Activated B cell treated with CpG ODN at 0.5 μM for 24 hours (primary cell): ENCODE results near the gene MBD6. TPM values are rescaled to one million over a fixed set of nuclear protein-coding genes. Genes with fewer than 3 reads are reported as not detected.

Experiments
- ATAC-seq: fragments of 200-7000 bp; cut with Tn5 transposase; one replicate; pipeline ENCODE4 v1.10.0; 2021; ENCODE audit warnings: low read depth, mild to moderate bottlenecking, moderate library complexity
- CTCF ChIA-PET: fragments of 350-600 bp; sonication (Branson Sonifier 250); formaldehyde crosslinking; loops from one replicate; lab custom pipeline; 2021; ENCODE audit warnings: antibody characterized with exemption; lab: Charles Lee
- POLR2A ChIA-PET: fragments of 350-600 bp; sonication (Branson Sonifier 250); formaldehyde crosslinking; loops from one replicate; lab custom pipeline; 2021; ENCODE audit warnings: antibody characterized with exemption; lab: Charles Lee
- DNase-seq: peaks from one replicate; pipeline ENCODE4 v3.0.0; 2022
- H3K27ac Mint-ChIP-seq: one replicate; pipeline ENCODE4 v1.8.0; 2020; ENCODE audit warnings: mixed read lengths
- H3K27me3 Mint-ChIP-seq: one replicate; pipeline ENCODE4 v1.8.0; 2021; ENCODE audit warnings: mixed read lengths
- H3K36me3 Mint-ChIP-seq: one replicate; pipeline ENCODE4 v1.8.0; 2021; ENCODE audit warnings: low read depth, mixed read lengths
- H3K4me1 Mint-ChIP-seq: one replicate; pipeline ENCODE4 v1.8.0; 2021; ENCODE audit warnings: mixed read lengths
- H3K4me3 Mint-ChIP-seq: one replicate; pipeline ENCODE4 v1.8.0; 2020; ENCODE audit warnings: mild to moderate bottlenecking, mixed read lengths
- H3K9me3 Mint-ChIP-seq: one replicate; pipeline ENCODE4 v1.8.0; 2020; ENCODE audit warnings: mixed read lengths
- intact Hi-C: fragments of 100-400 bp; cut with micrococcal nuclease; formaldehyde crosslinking; loops from one replicate; pipeline ENCODE4 v1.15.1; 2024
- total RNA-seq: library from RNA; stranded (reverse); gene quantifications from 2 replicates; pipeline ENCODE4 v1.2.3, GENCODE V29; 2022
- TF ChIP-seq, protein P1 (sequence below): fragments of 200-600 bp; IDR thresholded peaks from one replicate; pipeline ENCODE4 v1.8.0; 2022; ENCODE audit warnings: antibody characterized with exemption, mild to moderate bottlenecking

MBD6 gene
- total RNA-seq = 96.0 and 105 TPM in 2 replicates

- POLR2A ChIA-PET = interaction anchor here (1.2 to 2.2 kb wide), 3 partner anchors 9 to 42 kb away, joined by 3 to 18 read pairs (median 10); partner anchors contain the start of genes ARHGAP9 and DCTN2
These were observed at the start of gene MBD6 for GRCh38 chr12:57522011-57522886. Gene MBD6 (plus strand): TSS chr12:57522824. CDS start chr12:57524304, 1,480 bp downstream.

GRCh38 chr12:57473392-57473791 lies 49.2 kb upstream of the MBD6 start:
- ChIA-PET POLR2A (interaction anchor here (8.3 kb wide), 1 partner anchor 12 kb away, joined by 133 read pairs; the partner anchor contains the start of gene GLI1), CTCF (interaction anchor here (7.3 kb wide), 1 partner anchor 13 kb away, joined by 74 read pairs; the partner anchor contains the start of gene GLI1)
- H3K27ac Mint-ChIP-seq = no peak overlapping the region
- H3K36me3 Mint-ChIP-seq = peaks cover 53% of the 10 kb centered on the region
- ATAC-seq (no peak), DNase-seq (no peak)
- TF ChIP-seq, protein P1, sequence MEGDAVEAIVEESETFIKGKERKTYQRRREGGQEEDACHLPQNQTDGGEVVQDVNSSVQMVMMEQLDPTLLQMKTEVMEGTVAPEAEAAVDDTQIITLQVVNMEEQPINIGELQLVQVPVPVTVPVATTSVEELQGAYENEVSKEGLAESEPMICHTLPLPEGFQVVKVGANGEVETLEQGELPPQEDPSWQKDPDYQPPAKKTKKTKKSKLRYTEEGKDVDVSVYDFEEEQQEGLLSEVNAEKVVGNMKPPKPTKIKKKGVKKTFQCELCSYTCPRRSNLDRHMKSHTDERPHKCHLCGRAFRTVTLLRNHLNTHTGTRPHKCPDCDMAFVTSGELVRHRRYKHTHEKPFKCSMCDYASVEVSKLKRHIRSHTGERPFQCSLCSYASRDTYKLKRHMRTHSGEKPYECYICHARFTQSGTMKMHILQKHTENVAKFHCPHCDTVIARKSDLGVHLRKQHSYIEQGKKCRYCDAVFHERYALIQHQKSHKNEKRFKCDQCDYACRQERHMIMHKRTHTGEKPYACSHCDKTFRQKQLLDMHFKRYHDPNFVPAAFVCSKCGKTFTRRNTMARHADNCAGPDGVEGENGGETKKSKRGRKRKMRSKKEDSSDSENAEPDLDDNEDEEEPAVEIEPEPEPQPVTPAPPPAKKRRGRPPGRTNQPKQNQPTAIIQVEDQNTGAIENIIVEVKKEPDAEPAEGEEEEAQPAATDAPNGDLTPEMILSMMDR = no peak
- H3K4me1 Mint-ChIP-seq = peaks cover 50% of the 10 kb centered on the region
- intact Hi-C loops = no loop called here
- no peaks in the 10 kb centered on the region for H3K9me3 Mint-ChIP-seq
- no peak overlapping the region for H3K4me3 Mint-ChIP-seq
- H3K27me3 Mint-ChIP-seq = no peaks in the 10 kb centered on the region

More at GRCh38 chr12:57522011-57522886, at the start of gene MBD6:
- ATAC-seq (peak; percentile 34), DNase-seq (peak; percentile 90)
- Mint-ChIP-seq H3K4me3 (peak within 1 kb of the TSS; percentile 98), H3K36me3 (peaks cover 60% of the 10 kb centered on the region), H3K27me3 (no peaks in the 10 kb centered on the region), H3K4me1 (peaks cover 58% of the 10 kb centered on the region), H3K27ac (peak within 1 kb of the TSS; percentile 99), H3K9me3 (no peaks in the 10 kb centered on the region)
- TF ChIP-seq, protein P1 = no peak
- intact Hi-C loops = loop anchor here (1.0 to 5.0 kb wide), 8 partner anchors 25 to 1695 kb away; partner anchors contain the start of genes DCTN2, DNAJC14, PIP4K2C and RPL41
- CTCF ChIA-PET = no interaction called here

GRCh38 chr12:57473886-57474285 lies 48.7 kb upstream of the MBD6 start:
- no peak for ATAC-seq
- TF ChIP-seq, protein P1 = no peak
- ChIA-PET CTCF (interaction anchor here (7.3 kb wide), 1 partner anchor 13 kb away, joined by 74 read pairs; the partner anchor contains the start of gene GLI1), POLR2A (interaction anchor here (0.6 to 8.3 kb wide), 3 partner anchors 13 to 64 kb away, joined by 9 to 133 read pairs (median 10); partner anchors contain the start of genes DDIT3 and GLI1)
- no peak overlapping the region for H3K27ac Mint-ChIP-seq
- no peak overlapping the region for H3K4me3 Mint-ChIP-seq
- H3K27me3 Mint-ChIP-seq = no peaks in the 10 kb centered on the region
- peaks cover 49% of the 10 kb centered on the region for H3K36me3 Mint-ChIP-seq
- H3K9me3 Mint-ChIP-seq = no peaks in the 10 kb centered on the region
- intact Hi-C loops = no loop called here
- peaks cover 55% of the 10 kb centered on the region for H3K4me1 Mint-ChIP-seq
- DNase-seq = no peak

- intact Hi-C loops = no loop called here
- Mint-ChIP-seq H3K4me3 (peak overlapping the region; percentile 44), H3K27ac (peak overlapping the region; percentile 67), H3K9me3 (no peaks in the 10 kb centered on the region), H3K27me3 (no peaks in the 10 kb centered on the region), H3K36me3 (peaks cover 44% of the 10 kb centered on the region), H3K4me1 (peaks cover 61% of the 10 kb centered on the region)
- POLR2A ChIA-PET = interaction anchor here (0.6 to 8.3 kb wide), 5 partner anchors 13 to 63 kb away, joined by 3 to 133 read pairs (median 9); partner anchors contain the start of genes DDIT3 and GLI1
- ATAC-seq = no peak
- no peak for DNase-seq
- TF ChIP-seq, protein P1 = no peak
- CTCF ChIA-PET = interaction anchor here (7.3 kb wide), 1 partner anchor 14 kb away, joined by 74 read pairs; the partner anchor contains the start of gene GLI1
These were observed 48.2 kb upstream of the MBD6 start for GRCh38 chr12:57474430-57474829.
